T-helper 2 cell treated with Interferon-gamma antibody and Interleukin-4, amounts not matched to agents 100 ng/mL and 5 ng/mL, for 36 hours (primary cell): ENCODE data around the gene UPB1. TPM values are rescaled to one million over a fixed set of nuclear protein-coding genes. Genes with fewer than 3 reads are reported as not detected.
"Not testable (repeated sequence)": the region's sequence is repeated elsewhere in the genome, so short reads cannot be mapped to it uniquely, and the experiment has no call there.

Experiments
- intact Hi-C: fragments of 100-400 bp; cut with micrococcal nuclease; formaldehyde crosslinking; loops from one replicate; pipeline ENCODE4 v1.15.1; 2023
- total RNA-seq: library from RNA; stranded (reverse); gene quantifications from 2 replicates; pipeline ENCODE4 v1.2.3, GENCODE V29; 2022

UPB1 gene
- total RNA-seq, 1 donor from 2014 or later, result 0.09 TPM

DNA sequence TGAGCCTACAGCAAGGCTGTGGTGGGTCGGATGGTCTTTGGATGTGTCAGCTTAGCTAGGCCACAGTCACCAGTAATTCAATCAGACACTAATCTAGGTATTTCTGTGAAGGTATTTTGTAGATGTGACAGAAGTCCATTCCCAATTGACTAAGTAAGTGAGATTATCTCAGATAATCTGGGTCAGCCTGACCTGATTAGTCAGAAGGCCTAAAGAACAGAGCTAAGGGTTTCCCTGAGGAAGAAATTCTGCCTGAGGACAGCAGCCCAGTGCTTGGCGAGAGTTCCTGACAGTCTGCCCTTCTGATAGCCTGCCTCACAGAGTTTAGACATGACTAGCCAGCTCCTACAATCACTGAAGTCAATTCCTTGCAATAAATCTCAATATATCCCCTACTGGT is 31.1 kb downstream of the UPB1 start:
- intact Hi-C loops, result no loop called here

DNA sequence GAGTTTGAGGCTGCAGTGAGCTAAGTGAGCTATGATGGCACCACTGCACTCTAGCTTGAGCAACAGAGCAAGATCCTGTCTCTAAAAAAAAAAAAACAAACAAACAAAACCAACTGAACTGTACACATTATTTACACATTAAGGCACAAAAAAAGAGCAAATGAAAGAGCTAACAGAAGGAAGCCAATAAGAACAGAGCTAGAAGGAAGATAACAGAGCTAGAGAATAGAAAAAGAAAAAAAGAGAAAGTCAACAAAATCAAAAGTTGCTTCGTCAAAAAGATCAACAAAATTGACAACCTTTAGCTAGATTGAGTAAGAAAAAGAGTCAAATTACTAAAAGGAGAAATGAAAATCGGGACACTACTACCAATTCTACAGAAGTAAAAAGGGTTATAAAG is 34.8 kb downstream of the UPB1 start:
- intact Hi-C loops, result no loop called here

- intact Hi-C loops, result not testable (repeated sequence)
These were observed 35.8 kb downstream of the UPB1 start for GRCh38 chr22:24530968-24531367.

GRCh38 chr22:24532075-24532474 is 36.9 kb downstream of the UPB1 start:
- intact Hi-C loops, result no loop called here

DNA sequence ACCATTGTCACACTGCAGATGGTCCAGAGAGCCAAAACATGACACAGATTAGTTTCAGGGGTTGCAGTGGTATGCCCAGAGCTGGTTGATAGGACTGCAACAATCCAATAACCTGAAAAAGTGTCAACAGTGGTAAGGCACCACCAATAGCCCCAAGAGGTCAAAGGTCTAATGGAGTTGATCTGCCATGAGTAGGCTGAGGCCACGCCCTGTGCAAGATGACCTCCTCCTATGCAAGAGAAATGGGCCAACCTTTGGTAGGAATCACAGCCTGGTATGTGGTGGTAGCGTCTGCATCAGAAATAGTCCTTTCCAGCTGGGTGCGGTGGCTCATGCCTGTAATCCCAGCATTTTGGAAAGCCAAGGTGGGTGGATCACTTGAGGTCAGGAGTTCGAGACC is 40.2 kb downstream of the UPB1 start:
- intact Hi-C loops, result no loop called here

GRCh38 chr22:24536089-24536488 is 41.0 kb downstream of the UPB1 start:
- intact Hi-C loops, result no loop called here

GRCh38 chr22:24540470-24540869 is 45.3 kb downstream of the UPB1 start:
- intact Hi-C loops, result no loop called here

- intact Hi-C loops, result no loop called here
These were observed 46.8 kb downstream of the UPB1 start for GRCh38 chr22:24541681-24542515.

DNA sequence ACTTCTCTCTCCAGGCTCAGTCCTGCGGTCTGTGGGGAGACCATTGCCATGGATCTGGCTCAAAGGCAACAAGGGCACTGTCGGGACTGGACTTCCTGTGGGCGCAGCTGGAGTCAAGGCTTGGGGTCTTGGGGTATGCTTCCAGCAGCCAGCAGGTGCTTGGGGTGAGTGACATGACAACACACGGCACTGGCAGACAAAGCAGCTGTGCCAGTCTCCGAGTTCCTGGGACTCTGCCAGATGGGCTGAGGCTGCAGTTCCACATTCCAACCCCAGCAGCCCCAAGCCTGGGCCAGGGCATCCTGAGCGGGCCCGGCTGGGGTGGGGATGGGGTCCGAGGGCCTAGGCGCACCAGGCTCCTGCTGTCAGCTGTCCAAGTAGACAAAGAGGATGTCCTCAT is 47.5 kb downstream of the UPB1 start:
- intact Hi-C loops, result no loop called here

- intact Hi-C loops, result no loop called here
These were observed 48.1 kb downstream of the UPB1 start for GRCh38 chr22:24543185-24543601.

GRCh38 chr22:24543679-24544243 is 48.6 kb downstream of the UPB1 start:
- intact Hi-C loops, result no loop called here

DNA sequence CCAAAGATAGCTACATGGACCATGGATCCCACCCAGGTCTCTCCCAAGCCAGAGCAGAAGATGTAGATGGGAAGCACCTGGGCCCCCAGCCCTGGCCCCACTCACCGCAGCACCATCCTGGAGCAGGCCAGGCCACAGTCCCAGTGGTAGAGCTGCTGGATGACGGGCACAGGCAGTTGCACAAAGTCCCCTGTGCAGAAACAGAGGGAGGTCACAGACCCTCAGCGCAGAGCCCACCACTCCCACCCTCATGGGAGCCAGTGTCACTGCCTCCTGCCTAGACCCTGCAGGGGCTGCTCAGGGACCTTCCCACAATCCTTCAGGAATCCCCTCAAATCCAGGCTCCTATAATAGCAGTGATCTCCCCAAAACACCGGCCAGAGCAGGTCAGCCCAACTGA is 53.7 kb downstream of the UPB1 start:
- intact Hi-C loops, result no loop called here

- intact Hi-C loops, result no loop called here
These were observed 55.1 kb downstream of the UPB1 start for GRCh38 chr22:24550028-24550901.

DNA sequence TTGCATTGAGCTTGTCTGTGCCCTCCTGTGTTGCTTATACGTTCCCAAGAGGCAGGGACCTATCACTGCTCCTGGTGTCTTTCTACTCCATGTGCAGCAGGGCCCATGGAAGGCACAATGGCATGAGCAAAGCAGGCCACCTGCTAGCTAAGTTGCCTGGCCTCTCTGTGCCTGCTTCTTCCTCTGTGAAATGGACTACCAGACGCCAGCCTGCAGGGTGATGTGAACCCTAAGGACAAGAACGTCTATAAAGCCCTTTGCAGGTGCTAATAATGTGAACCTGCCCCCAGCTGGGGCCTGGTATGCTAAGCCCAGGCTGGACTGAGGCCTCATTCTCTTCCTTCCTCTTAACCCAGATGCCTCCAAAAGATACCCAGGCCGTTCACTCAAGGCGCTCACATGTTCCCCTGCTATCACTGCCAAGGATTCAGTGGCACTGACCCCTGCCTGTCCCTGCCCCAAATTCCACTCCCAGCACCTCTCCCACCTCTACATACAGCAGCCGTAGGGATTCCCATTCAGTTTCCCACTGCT is 55.8 kb downstream of the UPB1 start:
- intact Hi-C loops, result no loop called here

- intact Hi-C loops, result not testable (repeated sequence)
These were observed 57.6 kb downstream of the UPB1 start for GRCh38 chr22:24552503-24553286.

GRCh38 chr22:24553597-24554312 is 58.6 kb downstream of the UPB1 start:
- intact Hi-C loops, result no loop called here

DNA sequence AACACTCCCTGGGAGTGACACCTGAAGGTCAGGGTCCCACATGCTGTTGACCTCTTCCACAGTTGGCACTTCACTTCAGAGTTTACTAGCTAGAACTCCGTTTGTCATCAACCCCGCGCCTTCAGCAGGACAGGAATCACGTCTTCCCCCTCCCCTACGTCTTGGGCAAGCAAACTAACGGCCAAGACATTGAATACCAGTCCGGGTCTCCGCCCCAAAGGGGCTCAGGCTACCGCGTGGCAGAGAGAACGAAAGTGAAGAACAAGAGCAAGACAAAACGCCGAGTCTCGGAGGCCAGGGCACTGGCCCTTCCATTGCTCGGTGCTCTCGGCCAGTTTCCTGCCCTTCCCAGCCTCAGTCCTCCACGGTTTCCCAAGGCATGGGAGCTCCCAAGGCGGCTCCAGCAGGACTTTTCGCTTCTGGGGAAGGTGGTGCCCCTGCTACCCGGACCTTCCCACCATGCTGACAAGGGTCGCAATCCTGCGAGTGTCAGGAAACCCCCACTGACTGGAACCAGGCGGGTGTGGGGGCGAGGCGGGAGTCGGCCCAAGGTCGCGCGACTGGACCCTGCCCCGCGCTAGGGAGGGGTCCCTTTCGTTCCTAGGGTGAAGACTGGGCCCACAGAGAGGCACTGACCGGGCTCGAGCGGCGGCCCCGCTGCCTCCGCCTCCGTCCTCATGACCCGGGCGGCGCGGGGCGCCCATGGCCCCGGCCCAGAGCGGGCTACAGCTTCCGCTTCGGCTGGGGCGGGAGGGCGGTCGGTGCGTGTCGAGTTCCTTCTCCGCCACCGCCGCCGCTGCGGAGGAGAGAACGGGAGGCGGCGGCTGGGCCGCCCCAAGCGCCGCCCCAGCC is 59.4 kb downstream of the UPB1 start, which contains the start of gene GUCD1:
Gene GUCD1, minus strand, starts transcription at position 826 of the 852 bp plus-strand sequence. Its CDS starts 147 bp downstream, at position 679.
- intact Hi-C loops, result no loop called here

- intact Hi-C loops, result no loop called here
These were observed 60.3 kb downstream of the UPB1 start, which contains the start of gene SNRPD3 for GRCh38 chr22:24555165-24556039. TSS of gene SNRPD3 (plus strand) at chr22:24555999. CDS start at chr22:24557675, 1,676 bp downstream.
